HepG2 (cell line): Measurements from ENCODE around the gene GNA12. TPM values are rescaled to one million over a fixed set of nuclear protein-coding genes. Genes with fewer than 3 reads are reported as not detected.

Experiments
- AGO1 ChIP-seq: fragments of 200-400 bp; formaldehyde crosslinking; IDR thresholded peaks from 2 replicates; pipeline ENCODE4 v1.6.1; 2017; ENCODE audit warnings: mild to moderate bottlenecking, low read depth, low read length, moderate library complexity; ENCODE audit not compliant: poor library complexity, severe bottlenecking
- AKAP8 ChIP-seq: sonication (generic); formaldehyde crosslinking; IDR thresholded peaks from 2 replicates; pipeline ENCODE4 v1.5.1; 2020; ENCODE audit warnings: mild to moderate bottlenecking, missing genetic modification reagents
- CSRNP1 ChIP-seq: sonication (generic); formaldehyde crosslinking; IDR thresholded peaks from 2 replicates; pipeline ENCODE4 v1.8.1; 2023; ENCODE audit warnings: mild to moderate bottlenecking, missing genetic modification reagents
- EZH2 ChIP-seq: conservative IDR thresholded peaks from 2 replicates; pipeline ENCODE4 v1.6.1; 2012; ENCODE audit warnings: mild to moderate bottlenecking, low read depth, low read length, moderate library complexity
- KAT2B ChIP-seq: fragments of 150-350 bp; IDR thresholded peaks from 2 replicates; pipeline ENCODE4 v1.6.1; 2014; ENCODE audit warnings: low read depth, low read length, borderline replicate concordance
- MXI1 ChIP-seq: IDR thresholded peaks from 3 replicates; pipeline ENCODE4 v1.6.1; 2012; ENCODE audit warnings: low read depth, low read length, inconsistent platforms, borderline replicate concordance
- NFE2L2 ChIP-seq: fragments of 150-350 bp; IDR thresholded peaks from 2 replicates; pipeline ENCODE4 v1.6.1; 2014; ENCODE audit warnings: low read length
- PCBP1 ChIP-seq: fragments of 200-400 bp; formaldehyde crosslinking; IDR thresholded peaks from 2 replicates; pipeline ENCODE4 v1.6.1; 2017; ENCODE audit warnings: mild to moderate bottlenecking, low read depth, low read length, borderline replicate concordance
- SIX4 ChIP-seq: sonication (generic); formaldehyde crosslinking; IDR thresholded peaks from 2 replicates; pipeline ENCODE4 v1.4.0; 2020; ENCODE audit warnings: missing genetic modification reagents
- SMARCC2 ChIP-seq: fragments of 450-650 bp; IDR thresholded peaks from 2 replicates; pipeline ENCODE4 v1.6.1; 2017; ENCODE audit warnings: antibody characterized with exemption, mild to moderate bottlenecking
- XRCC5 ChIP-seq: fragments of 200-400 bp; formaldehyde crosslinking; optimal IDR thresholded peaks from 2 replicates; pipeline ENCODE3; 2017; ENCODE audit warnings: mild to moderate bottlenecking, low read length
- ZFP91 ChIP-seq: sonication (generic); formaldehyde crosslinking; IDR thresholded peaks from 2 replicates; pipeline ENCODE4 v1.9.0; 2022; ENCODE audit warnings: missing genetic modification reagents, mild to moderate bottlenecking, borderline replicate concordance
- ZGPAT ChIP-seq: IDR thresholded peaks from 2 replicates; pipeline ENCODE4 v1.6.1; 2016; ENCODE audit warnings: mild to moderate bottlenecking
- ZNF12 ChIP-seq: sonication (generic); formaldehyde crosslinking; IDR thresholded peaks from 2 replicates; pipeline ENCODE4 v1.5.0; 2020; ENCODE audit warnings: missing genetic modification reagents
- ZNF136 ChIP-seq: sonication (generic); formaldehyde crosslinking; IDR thresholded peaks from 2 replicates; pipeline ENCODE4 v1.8.1; 2022; ENCODE audit warnings: low read depth, mild to moderate bottlenecking, moderate library complexity, missing genetic modification reagents
- ZNF280B ChIP-seq: sonication (generic); formaldehyde crosslinking; IDR thresholded peaks from 2 replicates; pipeline ENCODE4 v1.5.0; 2020; ENCODE audit warnings: missing genetic modification reagents, mild to moderate bottlenecking, borderline replicate concordance
- ZNF678 ChIP-seq: sonication (generic); formaldehyde crosslinking; IDR thresholded peaks from 2 replicates; pipeline ENCODE4 v1.4.0; 2020; ENCODE audit warnings: mild to moderate bottlenecking, missing genetic modification reagents
- ZNF784 ChIP-seq: sonication (generic); formaldehyde crosslinking; IDR thresholded peaks from 2 replicates; pipeline ENCODE4 v1.5.1; 2020; ENCODE audit warnings: missing genetic modification reagents, mild to moderate bottlenecking, borderline replicate concordance
- ZSCAN31 ChIP-seq: sonication (generic); formaldehyde crosslinking; IDR thresholded peaks from 2 replicates; pipeline ENCODE4 v1.5.0; 2020; ENCODE audit warnings: low read depth, mild to moderate bottlenecking, missing genetic modification reagents
- ZUFSP ChIP-seq: sonication (generic); formaldehyde crosslinking; IDR thresholded peaks from 2 replicates; pipeline ENCODE4 v1.9.0; 2021; ENCODE audit warnings: missing genetic modification reagents, mild to moderate bottlenecking, borderline replicate concordance
- polyA plus RNA-seq, 8 experiments: library from polyadenylated mRNA; depleted of rRNA in 3 of 8; stranded (reverse) in 7 of 8; unstranded in 1 of 8; fragments of >200 nt; fragmentation: Illumina TruSeq in 4 of 8; extraction: Trizol in 4 of 8; gene quantifications; 2 replicates each; pipeline versions ENCODE4 v1.2.1 to v1.2.3, GENCODE V29; 2011 to 2016; ENCODE audit warnings: low read depth in 4 of 8, missing spikeins in 1 of 8, mixed read lengths in 1 of 8; ENCODE audit not compliant: insufficient read depth in 1 of 8
- total RNA-seq, 5 experiments: library from RNA; depleted of rRNA; stranded (reverse); fragments of >200 nt; fragmentation: Illumina TruSeq; extraction: Trizol; gene quantifications; 2 replicates each; pipeline ENCODE4 v1.2.3, GENCODE V29; 2016; ENCODE audit warnings: low read depth in 1 of 5

GNA12 gene
- total and polyA plus RNA-seq, 2 of the 13 experiments (the other 11 are each of a cell fraction or from before 2014, with no cell fraction given) = 16.2 to 50.9 TPM

- TF ChIP-seq ZFP91 (peak; percentile 70), NFE2L2 (no peak), AKAP8 (CRISPR knock-in tag) (peak; percentile 89; the same call in 1 of the 2 replicates), ZNF12 (CRISPR knock-in tag) (peak; percentile 43; the same call in 1 of the 2 replicates), PCBP1 (no peak), MXI1 (peak; percentile 44; the same call in 1 of the 3 replicates), ZNF136 (no peak), SMARCC2 (no peak), ZSCAN31 (CRISPR knock-in tag) (peak; percentile 62; the same call in 1 of the 2 replicates), ZNF784 (CRISPR knock-in tag) (no peak), AGO1 (no peak), KAT2B (no peak), SIX4 (no peak), ZNF678 (no peak), CSRNP1 (peak; percentile 31; the same call in 1 of the 2 replicates), ZGPAT (CRISPR knock-in tag) (0 out of 2 replicates have a peak, but pooled peaks have one; percentile 26), XRCC5 (peak; percentile 93), ZNF280B (no peak), EZH2 (no peak), ZUFSP (no peak)
Observed at GRCh38 chr7:2709553-2710285, 134.4 kb downstream of the GNA12 start (continued).
